Fibroblast of lung (primary cell): ENCODE data around the gene UVRAG.

Experiments used
- EZH2 ChIP-seq: IDR thresholded peaks from 2 replicates; pipeline ENCODE4 v1.5.1; 2012; ENCODE audit warnings: low read length, control low read depth, mild to moderate bottlenecking; ENCODE audit errors: missing control alignments
- TF ChIP-seq, protein P1 (sequence below), 2 donors: IDR thresholded peaks in 1 of 2; conservative IDR thresholded peaks in 1 of 2; 1 replicate in 1 of 2; 2 replicates in 1 of 2; pipeline ENCODE4 v1.5.1; 2011 to 2012; ENCODE audit warnings: low read length in 2 of 2, control low read depth in 1 of 2, inconsistent platforms in 1 of 2, low read depth in 1 of 2, mild to moderate bottlenecking in 1 of 2

DNA sequence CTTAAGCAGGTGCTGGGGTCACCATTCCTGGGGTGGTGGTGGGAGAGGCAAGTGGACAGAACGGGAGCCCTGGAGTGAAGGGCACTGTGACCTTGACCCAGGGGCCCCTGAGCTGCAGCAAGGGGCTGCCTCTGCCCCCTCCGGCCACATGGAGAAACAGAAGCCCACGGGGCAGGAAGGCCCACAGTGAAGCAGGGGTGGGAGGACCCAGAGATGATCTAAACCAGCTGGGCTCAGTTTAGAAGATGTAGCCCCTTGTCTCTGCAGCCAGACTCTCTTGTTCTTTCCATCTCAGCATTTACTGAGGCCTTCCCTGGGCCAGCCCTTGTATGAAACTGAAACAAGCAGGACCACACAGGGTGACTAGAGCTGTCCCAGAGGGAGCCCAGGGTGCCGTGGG, 360.8 kb downstream of the UVRAG start:
- TF ChIP-seq EZH2, result no peak
- TF ChIP-seq, protein P1, sequence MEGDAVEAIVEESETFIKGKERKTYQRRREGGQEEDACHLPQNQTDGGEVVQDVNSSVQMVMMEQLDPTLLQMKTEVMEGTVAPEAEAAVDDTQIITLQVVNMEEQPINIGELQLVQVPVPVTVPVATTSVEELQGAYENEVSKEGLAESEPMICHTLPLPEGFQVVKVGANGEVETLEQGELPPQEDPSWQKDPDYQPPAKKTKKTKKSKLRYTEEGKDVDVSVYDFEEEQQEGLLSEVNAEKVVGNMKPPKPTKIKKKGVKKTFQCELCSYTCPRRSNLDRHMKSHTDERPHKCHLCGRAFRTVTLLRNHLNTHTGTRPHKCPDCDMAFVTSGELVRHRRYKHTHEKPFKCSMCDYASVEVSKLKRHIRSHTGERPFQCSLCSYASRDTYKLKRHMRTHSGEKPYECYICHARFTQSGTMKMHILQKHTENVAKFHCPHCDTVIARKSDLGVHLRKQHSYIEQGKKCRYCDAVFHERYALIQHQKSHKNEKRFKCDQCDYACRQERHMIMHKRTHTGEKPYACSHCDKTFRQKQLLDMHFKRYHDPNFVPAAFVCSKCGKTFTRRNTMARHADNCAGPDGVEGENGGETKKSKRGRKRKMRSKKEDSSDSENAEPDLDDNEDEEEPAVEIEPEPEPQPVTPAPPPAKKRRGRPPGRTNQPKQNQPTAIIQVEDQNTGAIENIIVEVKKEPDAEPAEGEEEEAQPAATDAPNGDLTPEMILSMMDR (conservative IDR thresholded peaks at IDR 0.05 in 1 of 2, IDR thresholded peaks at IDR 0.05 in 1 of 2; ENCODE audit: low read depth in 1 of 2, low read length in 2 of 2), result no peak
